H1 (cell line): Measurements from ENCODE around the gene OGN. TPM values are rescaled to one million over a fixed set of nuclear protein-coding genes. Genes with fewer than 3 reads are reported as not detected.

Source experiments
- CTCF ChIA-PET: fragments of 300-600 bp; sonication (Branson Sonifier 250); formaldehyde crosslinking; loops from one replicate; lab custom pipeline; 2021; ENCODE audit not compliant: partially characterized antibody; lab: Charles Lee
- POLR2A ChIA-PET: fragments of 300-600 bp; sonication (Branson Sonifier 250); formaldehyde crosslinking; loops from one replicate; lab custom pipeline; 2021; ENCODE audit warnings: inconsistent platforms; ENCODE audit not compliant: partially characterized antibody; lab: Charles Lee
- DNase-seq, 2 experiments: peaks; one replicate each; pipeline versions ENCODE4 v3.0.0 to v3.0.0-alpha.2; 2010 to 2022; ENCODE audit warnings: low spot score in 2 of 2, low read depth in 1 of 2, mixed read lengths in 1 of 2
- FAIRE-seq: peaks from 2 replicates; lab custom pipeline; 2011; peaks lifted over from hg19 to GRCh38; lab: Jason Lieb, UNC
- H2AFZ ChIP-seq: 2 replicates; pipeline ENCODE4 v1.8.1; 2012; ENCODE audit warnings: low read length, inconsistent platforms
- H2AK5ac ChIP-seq: 2 replicates; pipeline ENCODE4 v1.6.1; 2013; ENCODE audit warnings: low read depth, low read length
- H2BK120ac ChIP-seq: replicated peaks from 2 replicates; pipeline ENCODE3; 2013; ENCODE audit warnings: low read depth, low read length, inconsistent platforms
- H2BK12ac ChIP-seq: 2 replicates; pipeline ENCODE4 v1.6.1; 2013; ENCODE audit warnings: low read depth, low read length
- H2BK15ac ChIP-seq: 2 replicates; pipeline ENCODE4 v1.6.1; 2013; ENCODE audit warnings: low read length
- H2BK20ac ChIP-seq: 2 replicates; pipeline ENCODE4 v1.6.1; 2013; ENCODE audit warnings: low read length
- H2BK5ac ChIP-seq: 2 replicates; pipeline ENCODE4 v1.6.1; 2013; ENCODE audit warnings: low read depth, low read length
- H3K14ac ChIP-seq: 2 replicates; pipeline ENCODE4 v1.6.1; 2013; ENCODE audit warnings: inconsistent platforms; ENCODE audit not compliant: insufficient read length
- H3K18ac ChIP-seq: 2 replicates; pipeline ENCODE4 v1.6.1; 2013; ENCODE audit warnings: low read length; ENCODE audit errors: extremely low read depth
- H3K23ac ChIP-seq: 2 replicates; pipeline ENCODE4 v1.6.1; 2013; ENCODE audit warnings: inconsistent platforms; ENCODE audit not compliant: insufficient read length
- H3K23me2 ChIP-seq: 2 replicates; pipeline ENCODE4 v1.6.1; 2013; ENCODE audit warnings: low read depth, low read length
- H3K27ac ChIP-seq: 2 replicates; pipeline ENCODE4 v1.6.1; 2011; ENCODE audit warnings: low read depth, low read length, inconsistent platforms
- H3K27me3 ChIP-seq, 4 experiments: replicated peaks in 1 of 4; 1 replicate in 1 of 4; 2 replicates in 3 of 4; pipeline versions ENCODE4 v1.6.1 to v1.8.1; 2011 to 2013; ENCODE audit warnings: low read length in 3 of 4, mild to moderate bottlenecking in 3 of 4, inconsistent platforms in 2 of 4, mixed read lengths in 2 of 4, moderate library complexity in 1 of 4; ENCODE audit not compliant: control insufficient read depth in 3 of 4, insufficient read depth in 3 of 4; ENCODE audit errors: extremely low read depth in 1 of 4
- H3K36me3 ChIP-seq, 4 experiments: 2 replicates each; pipeline versions ENCODE4 v1.6.1 to v1.8.1; 2011 to 2013; ENCODE audit warnings: mild to moderate bottlenecking in 4 of 4, low read length in 3 of 4, moderate library complexity in 2 of 4, control low read depth in 1 of 4, inconsistent platforms in 1 of 4; ENCODE audit not compliant: insufficient read depth in 4 of 4, control insufficient read depth in 2 of 4
- H3K4ac ChIP-seq: replicated peaks from 2 replicates; pipeline ENCODE3; 2013; ENCODE audit warnings: low read length, low read depth, mixed read lengths, inconsistent platforms; ENCODE audit not compliant: insufficient read length
- H3K4me1 ChIP-seq, 4 experiments: replicated peaks in 1 of 4; 1 replicate in 1 of 4; 2 replicates in 3 of 4; pipeline versions ENCODE4 v1.6.1 to v1.8.1; 2011 to 2013; ENCODE audit warnings: low read length in 3 of 4, inconsistent platforms in 2 of 4, mixed read lengths in 1 of 4; ENCODE audit not compliant: insufficient read depth in 4 of 4, control insufficient read depth in 3 of 4
- H3K4me2 ChIP-seq, 2 experiments: 2 replicates each; pipeline versions ENCODE4 v1.6.1 to v1.8.1; 2011 to 2013; ENCODE audit warnings: low read depth in 2 of 2, low read length in 2 of 2, control low read depth in 1 of 2, inconsistent platforms in 1 of 2, mild to moderate bottlenecking in 1 of 2; ENCODE audit not compliant: insufficient read depth in 1 of 2
- H3K4me3 ChIP-seq, 4 experiments: fragments of 200-600, 300-600 bp in 1 of 4; sonication (generic), shearing (Covaris generic), sonication (Bioruptor Twin) in 1 of 4; 2 replicates each; pipeline versions ENCODE4 v1.5.1 to v1.8.1; 2011 to 2016; ENCODE audit warnings: low read length in 4 of 4, low read depth in 3 of 4, control low read depth in 2 of 4, inconsistent platforms in 2 of 4, mild to moderate bottlenecking in 2 of 4, mixed read lengths in 1 of 4, moderate library complexity in 1 of 4; ENCODE audit not compliant: insufficient read depth in 2 of 4; ENCODE audit errors: extremely low read depth in 1 of 4
- H3K56ac ChIP-seq: replicated peaks from 2 replicates; pipeline ENCODE3; 2013; ENCODE audit warnings: low read depth, mild to moderate bottlenecking, mixed read lengths, low read length, inconsistent platforms; ENCODE audit not compliant: insufficient read length
- H3K79me1 ChIP-seq: 2 replicates; pipeline ENCODE4 v1.6.1; 2013; ENCODE audit warnings: low read depth, low read length, control low read depth
- H3K79me2 ChIP-seq, 2 experiments: 2 replicates each; pipeline versions ENCODE4 v1.6.1 to v1.8.1; 2012 to 2013; ENCODE audit warnings: low read length in 2 of 2, mild to moderate bottlenecking in 2 of 2, inconsistent platforms in 1 of 2; ENCODE audit not compliant: insufficient read depth in 2 of 2, control insufficient read depth in 1 of 2
- H3K9ac ChIP-seq, 4 experiments: replicated peaks in 1 of 4; 1 replicate in 1 of 4; 2 replicates in 3 of 4; pipeline versions ENCODE4 v1.6.1 to v1.8.1; 2011 to 2013; ENCODE audit warnings: low read depth in 3 of 4, low read length in 3 of 4, control low read depth in 2 of 4, mild to moderate bottlenecking in 2 of 4, moderate library complexity in 2 of 4, inconsistent platforms in 1 of 4; ENCODE audit errors: extremely low read depth in 1 of 4
- H3K9me3 ChIP-seq, 2 experiments: 2 replicates each; pipeline versions ENCODE4 v1.6.1 to v1.8.1; 2012 to 2013; ENCODE audit warnings: mild to moderate bottlenecking in 2 of 2, moderate library complexity in 2 of 2, control low read depth in 1 of 2, inconsistent platforms in 1 of 2, low read depth in 1 of 2, low read length in 1 of 2, mixed read lengths in 1 of 2; ENCODE audit not compliant: insufficient read depth in 2 of 2
- H4K20me1 ChIP-seq, 2 experiments: replicated peaks in 1 of 2; 2 replicates each; pipeline versions ENCODE3 to v1.8.1; 2011 to 2013; ENCODE audit warnings: inconsistent platforms in 2 of 2, low read length in 2 of 2, mild to moderate bottlenecking in 1 of 2; ENCODE audit not compliant: insufficient read depth in 2 of 2, control insufficient read depth in 1 of 2
- H4K5ac ChIP-seq: 2 replicates; pipeline ENCODE4 v1.6.1; 2013; ENCODE audit warnings: low read length, low read depth, mixed read lengths, inconsistent platforms; ENCODE audit not compliant: insufficient read length
- H4K8ac ChIP-seq: 2 replicates; pipeline ENCODE4 v1.8.0; 2013; ENCODE audit warnings: mild to moderate bottlenecking, moderate library complexity, low read length, inconsistent platforms; ENCODE audit not compliant: insufficient read depth; ENCODE audit errors: extremely low read depth
- H4K91ac ChIP-seq: replicated peaks from 2 replicates; pipeline ENCODE3; 2013; ENCODE audit warnings: low read length, mixed read lengths, inconsistent platforms; ENCODE audit not compliant: insufficient read length
- BCL11A ChIP-seq, 2 experiments: IDR thresholded peaks; one replicate each; pipeline ENCODE4 v1.6.1; 2011; ENCODE audit warnings: low read depth in 2 of 2, low read length in 2 of 2, mild to moderate bottlenecking in 2 of 2
- BRCA1 ChIP-seq: IDR thresholded peaks from 2 replicates; pipeline ENCODE4 v1.6.1; 2012; ENCODE audit warnings: low read depth, low read length, improper control_type of control experiment
- CHD1 ChIP-seq: IDR thresholded peaks from 2 replicates; pipeline ENCODE4 v1.6.1; 2012; ENCODE audit warnings: low read depth, low read length, improper control_type of control experiment
- KDM1A ChIP-seq: fragments of 200-600, 300-600 bp; sonication (generic); IDR thresholded peaks from 2 replicates; pipeline ENCODE4 v1.7.1; 2016; ENCODE audit warnings: mild to moderate bottlenecking, low read length, borderline replicate concordance
- KDM4A ChIP-seq: IDR thresholded peaks from one replicate; pipeline ENCODE4 v1.7.1; 2012; ENCODE audit warnings: low read depth, mild to moderate bottlenecking, moderate library complexity, low read length, inconsistent platforms; ENCODE audit not compliant: severe bottlenecking
- KDM5A ChIP-seq: fragments of 200-600 bp; IDR thresholded peaks from 2 replicates; pipeline ENCODE4 v1.7.1; 2012; ENCODE audit warnings: mild to moderate bottlenecking, low read length, inconsistent platforms, mixed read lengths
- RBBP5 ChIP-seq: IDR thresholded peaks from 2 replicates; pipeline ENCODE4 v1.7.1; 2012; ENCODE audit warnings: low read depth, mild to moderate bottlenecking, inconsistent platforms, low read length, moderate library complexity, borderline replicate concordance
- RFX5 ChIP-seq: IDR thresholded peaks from 2 replicates; pipeline ENCODE4 v1.6.1; 2011; ENCODE audit warnings: low read depth, low read length, improper control_type of control experiment, borderline replicate concordance
- WGBS, 2 experiments: shearing (Covaris generic) in 1 of 2; methylation state at CpG; one replicate each; pipeline versions ENCODE4 v1.1.6 to v1.1.7; 2013 to 2015; ENCODE audit warnings: low lambda C conversion rate in 2 of 2, mixed read lengths in 2 of 2, inconsistent platforms in 1 of 2, low coverage in 1 of 2, missing lambda C conversion rate in 1 of 2; ENCODE audit not compliant: insufficient replicate concordance in 2 of 2, insufficient coverage in 1 of 2, insufficient read length in 1 of 2; ENCODE audit errors: extremely low coverage in 1 of 2, missing lambda C conversion rate in 1 of 2; 5-methylcytosine and 5-hydroxymethylcytosine counted together
- polyA plus RNA-seq, 7 experiments: library from polyadenylated mRNA; depleted of rRNA in 3 of 7; stranded (reverse) in 5 of 7; unstranded in 2 of 7; fragments of >200 nt in 5 of 7; fragments of 200-250 nt in 2 of 7; gene quantifications; 1 replicate in 5 of 7; 2 replicates in 1 of 7; 4 replicates in 1 of 7; pipeline versions ENCODE4 v1.2.1 to v1.2.3, GENCODE V29; 2011 to 2013; ENCODE audit warnings: missing spikeins in 2 of 7, mixed read lengths in 2 of 7
- total RNA-seq: library from RNA; stranded (reverse); fragmentation: NEBNext Ultra II Directional; extraction: Animal tissue kit (Norgen Biotek cat#: 25700); gene quantifications from 2 replicates; pipeline ENCODE4 v1.2.1, GENCODE V29; 2021
- TF ChIP-seq, protein P1 (sequence below): IDR thresholded peaks from 2 replicates; pipeline ENCODE4 v1.6.1; 2011; ENCODE audit warnings: low read depth, mild to moderate bottlenecking, low read length; ENCODE audit not compliant: insufficient read depth
- TF ChIP-seq, protein P2 (sequence below): IDR thresholded peaks from 2 replicates; pipeline ENCODE4 v1.6.1; 2012; ENCODE audit warnings: inconsistent platforms

The OGN gene
- total and polyA plus RNA-seq, 2 of the 8 experiments (the other 6 are each of a cell fraction or from before 2014, with no cell fraction given): not detected

DNA sequence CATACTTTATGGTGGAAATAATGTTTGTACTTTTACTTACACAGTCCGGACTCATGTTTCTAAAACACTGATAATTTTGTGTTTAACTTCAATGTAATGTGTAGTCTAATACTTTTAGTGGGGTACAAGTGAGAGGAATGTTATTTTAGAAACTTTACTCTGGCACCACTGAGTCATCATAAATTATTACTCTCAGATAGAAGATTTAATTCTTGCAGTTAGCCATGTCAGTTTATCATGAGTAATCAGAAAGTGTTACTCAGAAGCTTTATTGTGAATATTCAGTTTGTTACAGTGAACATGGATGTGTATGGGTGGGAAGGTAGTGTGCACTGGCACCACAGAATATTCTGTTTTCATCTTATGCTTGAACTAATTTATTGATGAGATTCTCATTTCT lies 20.0 kb downstream of the OGN start:
- H3K56ac ChIP-seq: no peak overlapping the region

More for the DNA sequence above, 20.0 kb downstream of the OGN start:
- Histone ChIP-seq H3K4me1 (no peaks in the 10 kb centered on the region; a peak in 1 of 7 replicates), H3K79me2 (no peaks in the 10 kb centered on the region), H3K23me2 (no peaks in the 10 kb centered on the region), H4K8ac (no peak overlapping the region), H3K79me1 (no peaks in the 10 kb centered on the region), H3K18ac (no peak overlapping the region), H3K36me3 (no peaks in the 10 kb centered on the region), H2BK15ac (no peak overlapping the region), H4K5ac (no peak overlapping the region), H2BK120ac (no peak overlapping the region), H3K27me3 (no peaks in the 10 kb centered on the region), H2AFZ (no peak overlapping the region), H4K91ac (no peak overlapping the region), H3K4me3 (no peak overlapping the region), H2BK12ac (no peak overlapping the region), H2BK20ac (no peak overlapping the region), H2AK5ac (no peak overlapping the region), H3K14ac (no peak overlapping the region), H3K9ac (no peak overlapping the region), H2BK5ac (no peak overlapping the region), H3K4ac (no peak overlapping the region), H3K4me2 (no peak overlapping the region), H3K27ac (no peak overlapping the region), H3K9me3 (no peaks in the 10 kb centered on the region), H4K20me1 (no peaks in the 10 kb centered on the region), H3K23ac (no peak overlapping the region)
- POLR2A ChIA-PET: no interaction called here
- CTCF ChIA-PET: no interaction called here
- WGBS, 2 experiments: 94% methylated on average over 1 of the region's 1 CpG; no CpG with 5 or more reads in 1 of the 2 experiments
- DNase-seq (no peak), FAIRE-seq (no peak)
- TF ChIP-seq KDM5A (no peak), RFX5 (no peak), BRCA1 (no peak), KDM4A (no peak), KDM1A (no peak), BCL11A (IDR thresholded peaks at IDR 0.05; ENCODE audit: low read depth in 2 of 2, low read length in 2 of 2) (no peak), CHD1 (no peak), RBBP5 (no peak)
- TF ChIP-seq, protein P1, sequence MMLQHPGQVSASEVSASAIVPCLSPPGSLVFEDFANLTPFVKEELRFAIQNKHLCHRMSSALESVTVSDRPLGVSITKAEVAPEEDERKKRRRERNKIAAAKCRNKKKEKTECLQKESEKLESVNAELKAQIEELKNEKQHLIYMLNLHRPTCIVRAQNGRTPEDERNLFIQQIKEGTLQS: no peak
- TF ChIP-seq, protein P2, sequence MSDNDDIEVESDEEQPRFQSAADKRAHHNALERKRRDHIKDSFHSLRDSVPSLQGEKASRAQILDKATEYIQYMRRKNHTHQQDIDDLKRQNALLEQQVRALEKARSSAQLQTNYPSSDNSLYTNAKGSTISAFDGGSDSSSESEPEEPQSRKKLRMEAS: no peak
